WTC11 (cell line): ENCODE data around the gene CRY2. TPM values are rescaled to one million over a fixed set of nuclear protein-coding genes. Genes with fewer than 3 reads are reported as not detected.

Experiments used
- ATAC-seq: fragments of 200-7000 bp; cut with Tn5 transposase; 2 replicates; pipeline ENCODE4 v1.10.0; 2021; ENCODE audit warnings: mild to moderate bottlenecking, moderate library complexity
- CTCF ChIA-PET: fragments of 300-600 bp; sonication (Branson Sonifier 250); formaldehyde crosslinking; loops from one replicate; lab custom pipeline; 2021; ENCODE audit warnings: antibody characterized with exemption; lab: Charles Lee
- POLR2A ChIA-PET: fragments of 350-600 bp; sonication (Branson Sonifier 250); formaldehyde crosslinking; loops from one replicate; lab custom pipeline; 2021; ENCODE audit warnings: antibody characterized with exemption; lab: Charles Lee
- DNase-seq: peaks from one replicate; pipeline ENCODE4 v3.0.0; 2021; ENCODE audit warnings: low spot score
- H3K27ac Mint-ChIP-seq: 2 replicates; pipeline ENCODE4 v1.8.0; 2021; ENCODE audit warnings: mixed read lengths
- H3K27me3 Mint-ChIP-seq: 2 replicates; pipeline ENCODE4 v1.8.0; 2021; ENCODE audit warnings: low read depth, mild to moderate bottlenecking, moderate library complexity, mixed read lengths
- H3K36me3 Mint-ChIP-seq: 2 replicates; pipeline ENCODE4 v1.8.0; 2021; ENCODE audit warnings: mixed read lengths
- H3K4me1 Mint-ChIP-seq: 2 replicates; pipeline ENCODE4 v1.8.0; 2022; ENCODE audit warnings: mixed read lengths
- H3K4me3 Mint-ChIP-seq: 2 replicates; pipeline ENCODE4 v1.8.0; 2021; ENCODE audit warnings: mild to moderate bottlenecking, moderate library complexity, mixed read lengths
- H3K9me3 Mint-ChIP-seq: 2 replicates; pipeline ENCODE4 v1.8.0; 2021; ENCODE audit warnings: mixed read lengths
- FOXJ3 ChIP-seq: sonication (generic); formaldehyde crosslinking; IDR thresholded peaks from 2 replicates; pipeline ENCODE4 v1.9.0; 2021; ENCODE audit warnings: missing genetic modification reagents, mild to moderate bottlenecking, borderline replicate concordance
- GABPB1 ChIP-seq: sonication (generic); formaldehyde crosslinking; IDR thresholded peaks from 2 replicates; pipeline ENCODE4 v1.8.1; 2023; ENCODE audit warnings: mild to moderate bottlenecking, missing genetic modification reagents
- IRF2 ChIP-seq: sonication (generic); formaldehyde crosslinking; IDR thresholded peaks from 2 replicates; pipeline ENCODE4 v1.8.0; 2022; ENCODE audit warnings: low read depth, missing genetic modification reagents, borderline replicate concordance
- MYBL2 ChIP-seq: sonication (generic); formaldehyde crosslinking; IDR thresholded peaks from 2 replicates; pipeline ENCODE4 v1.8.1; 2023; ENCODE audit warnings: mild to moderate bottlenecking, moderate library complexity, missing genetic modification reagents
- OVOL2 ChIP-seq: fragments of 250-450 bp; sonication (Bioruptor Pico); IDR thresholded peaks from 2 replicates; pipeline ENCODE4 v1.9.0; 2021; ENCODE audit warnings: mild to moderate bottlenecking, borderline replicate concordance
- PRRX2 ChIP-seq: fragments of 250-450 bp; sonication (Bioruptor Pico); IDR thresholded peaks from 2 replicates; pipeline ENCODE4 v1.8.0; 2021; ENCODE audit warnings: mild to moderate bottlenecking
- SMAD3 ChIP-seq: sonication (generic); formaldehyde crosslinking; IDR thresholded peaks from 2 replicates; pipeline ENCODE4 v1.8.0; 2022; ENCODE audit warnings: missing genetic modification reagents, mild to moderate bottlenecking, borderline replicate concordance
- TCF7 ChIP-seq: sonication (generic); formaldehyde crosslinking; IDR thresholded peaks from 2 replicates; pipeline ENCODE4 v1.8.0; 2022; ENCODE audit warnings: mild to moderate bottlenecking, low read depth, missing genetic modification reagents, moderate library complexity
- TEAD4 ChIP-seq: sonication (generic); formaldehyde crosslinking; IDR thresholded peaks from 2 replicates; pipeline ENCODE4 v1.8.0; 2022; ENCODE audit warnings: mild to moderate bottlenecking, missing genetic modification reagents
- ZNF138 ChIP-seq: sonication (generic); formaldehyde crosslinking; conservative IDR thresholded peaks from 2 replicates; pipeline ENCODE4 v1.8.1; 2022; ENCODE audit warnings: mild to moderate bottlenecking, moderate library complexity, missing genetic modification reagents
- ZSCAN18 ChIP-seq: fragments of 250-450 bp; sonication (Bioruptor Pico); IDR thresholded peaks from 2 replicates; pipeline ENCODE4 v2.1.2; 2022; ENCODE audit warnings: mild to moderate bottlenecking, moderate library complexity
- total RNA-seq: library from RNA; stranded (reverse); gene quantifications from 3 replicates; pipeline ENCODE4 v1.2.3, GENCODE V29; 2021
- TF ChIP-seq, protein P1 (sequence below): sonication (generic); formaldehyde crosslinking; IDR thresholded peaks from 2 replicates; pipeline ENCODE4 v1.8.1; 2023; ENCODE audit warnings: mild to moderate bottlenecking, missing genetic modification reagents, moderate library complexity
- TF ChIP-seq, protein P2 (sequence below): sonication (generic); formaldehyde crosslinking; IDR thresholded peaks from 2 replicates; pipeline ENCODE4 v1.8.0; 2022; ENCODE audit warnings: mild to moderate bottlenecking, missing genetic modification reagents
- TF ChIP-seq, protein P3 (sequence below): fragments of 250-450 bp; sonication (Bioruptor Pico); IDR thresholded peaks from 2 replicates; pipeline ENCODE4 v1.9.0; 2021; ENCODE audit warnings: mild to moderate bottlenecking
- TF ChIP-seq, protein P4 (sequence below): sonication (generic); formaldehyde crosslinking; IDR thresholded peaks from 2 replicates; pipeline ENCODE4 v1.8.1; 2022; ENCODE audit warnings: low read depth, mild to moderate bottlenecking, moderate library complexity, missing genetic modification reagents, borderline replicate concordance
- TF ChIP-seq, protein P5 (sequence below): sonication (generic); formaldehyde crosslinking; IDR thresholded peaks from 2 replicates; pipeline ENCODE4 v1.8.1; 2022; ENCODE audit warnings: low read depth, missing genetic modification reagents, borderline replicate concordance
- TF ChIP-seq, protein P6 (sequence below): sonication (generic); formaldehyde crosslinking; IDR thresholded peaks from 2 replicates; pipeline ENCODE4 v1.8.1; 2023; ENCODE audit warnings: mild to moderate bottlenecking, missing genetic modification reagents, borderline replicate concordance

The CRY2 gene
- total RNA-seq, 1 experiment from 2014 or later, result 18.3 TPM

DNA sequence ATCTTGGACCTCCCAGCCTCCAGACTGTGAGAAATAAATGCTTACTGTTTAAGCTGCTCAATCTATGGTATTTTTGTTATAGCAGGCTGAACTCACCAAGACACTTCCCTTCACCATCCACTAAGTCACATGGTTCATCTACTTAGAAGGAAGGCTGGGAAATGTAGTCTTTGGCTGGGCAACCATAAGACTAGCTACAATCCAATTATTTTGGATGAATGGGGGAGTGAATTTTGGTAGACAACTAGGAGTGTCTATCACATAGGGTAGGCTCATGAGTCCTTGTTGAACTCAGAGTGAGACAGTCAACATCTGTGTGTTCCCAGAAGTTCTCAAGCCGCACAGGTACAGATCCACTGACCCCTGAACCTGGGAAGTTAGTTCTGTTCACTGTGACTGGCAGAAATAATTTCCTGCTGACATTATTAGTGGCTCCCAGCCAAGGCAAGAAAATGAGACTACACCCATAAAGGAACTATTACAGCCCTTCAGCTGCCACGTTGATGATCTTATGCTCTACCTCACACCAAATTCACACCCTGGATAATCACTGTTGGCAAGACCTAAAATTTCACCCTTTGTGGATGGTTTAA, 45.5 kb upstream of the CRY2 start:
- H3K9me3 Mint-ChIP-seq, result no peaks in the 10 kb centered on the region
- DNase-seq (no peak), ATAC-seq (no peak)
- no peak overlapping the region for H3K27ac Mint-ChIP-seq
- H3K4me1 Mint-ChIP-seq, result peaks cover 10% of the 10 kb centered on the region
- H3K36me3 Mint-ChIP-seq, result no peaks in the 10 kb centered on the region
- ChIA-PET CTCF (interaction anchor here (0.9 kb wide), 1 partner anchor 30 kb away, joined by 3 read pairs; no protein-coding TSS in a partner anchor), POLR2A (no interaction called here)
- H3K27me3 Mint-ChIP-seq, result peaks cover 28% of the 10 kb centered on the region
- TF ChIP-seq, protein P1, sequence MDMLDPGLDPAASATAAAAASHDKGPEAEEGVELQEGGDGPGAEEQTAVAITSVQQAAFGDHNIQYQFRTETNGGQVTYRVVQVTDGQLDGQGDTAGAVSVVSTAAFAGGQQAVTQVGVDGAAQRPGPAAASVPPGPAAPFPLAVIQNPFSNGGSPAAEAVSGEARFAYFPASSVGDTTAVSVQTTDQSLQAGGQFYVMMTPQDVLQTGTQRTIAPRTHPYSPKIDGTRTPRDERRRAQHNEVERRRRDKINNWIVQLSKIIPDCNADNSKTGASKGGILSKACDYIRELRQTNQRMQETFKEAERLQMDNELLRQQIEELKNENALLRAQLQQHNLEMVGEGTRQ, result peak; percentile 83
- TF ChIP-seq IRF2, result no peak
- TF ChIP-seq, protein P2, sequence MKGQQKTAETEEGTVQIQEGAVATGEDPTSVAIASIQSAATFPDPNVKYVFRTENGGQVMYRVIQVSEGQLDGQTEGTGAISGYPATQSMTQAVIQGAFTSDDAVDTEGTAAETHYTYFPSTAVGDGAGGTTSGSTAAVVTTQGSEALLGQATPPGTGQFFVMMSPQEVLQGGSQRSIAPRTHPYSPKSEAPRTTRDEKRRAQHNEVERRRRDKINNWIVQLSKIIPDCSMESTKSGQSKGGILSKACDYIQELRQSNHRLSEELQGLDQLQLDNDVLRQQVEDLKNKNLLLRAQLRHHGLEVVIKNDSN (CRISPR knock-in tag), result peak; percentile 82
- H3K4me3 Mint-ChIP-seq, result no peak overlapping the region

DNA sequence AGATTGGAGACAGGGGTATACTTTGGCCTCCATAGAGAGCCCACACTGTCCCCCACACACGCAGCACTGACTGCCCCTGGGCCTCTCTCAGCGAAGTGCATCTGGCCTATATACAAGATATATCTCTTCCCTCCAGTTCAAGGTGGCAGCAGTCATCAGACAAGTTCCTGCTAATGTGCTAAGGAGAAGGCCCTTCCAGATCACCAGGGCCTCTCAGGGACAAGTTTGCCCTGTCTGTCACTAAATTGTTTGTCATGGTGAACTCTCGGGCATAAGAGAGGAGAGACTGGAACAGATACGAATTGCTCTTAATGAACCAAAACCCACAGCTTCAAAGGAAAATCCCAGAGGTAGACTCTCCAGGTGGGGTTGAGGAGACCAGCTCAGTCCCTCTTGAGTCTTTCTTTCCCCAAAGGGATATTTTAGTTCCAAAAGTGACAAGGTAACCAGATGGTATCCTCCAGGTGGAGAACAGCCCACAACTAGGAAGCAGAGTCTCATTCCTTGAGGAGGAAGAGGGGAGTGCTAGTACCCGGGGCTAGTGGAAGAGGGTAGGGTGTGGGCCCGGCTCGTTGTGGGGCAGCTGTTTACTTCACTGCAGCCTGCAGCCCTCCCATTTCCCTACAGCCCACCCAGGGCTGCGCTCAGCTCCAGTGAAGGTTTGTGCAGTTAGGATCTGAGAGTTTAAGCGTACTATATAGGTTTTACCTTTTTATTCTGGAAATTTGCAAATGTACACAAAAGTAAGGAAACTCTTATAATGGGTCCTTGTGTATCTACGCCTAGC, 44.6 kb upstream of the CRY2 start:
- POLR2A ChIA-PET, result no interaction called here
- no peak overlapping the region for H3K27ac Mint-ChIP-seq
- H3K36me3 Mint-ChIP-seq, result no peaks in the 10 kb centered on the region
- H3K27me3 Mint-ChIP-seq, result peaks cover 28% of the 10 kb centered on the region
- no peak for TF ChIP-seq ZNF138 (CRISPR knock-in tag)
- no peak for TF ChIP-seq MYBL2 (CRISPR knock-in tag)
- TF ChIP-seq, protein P3, sequence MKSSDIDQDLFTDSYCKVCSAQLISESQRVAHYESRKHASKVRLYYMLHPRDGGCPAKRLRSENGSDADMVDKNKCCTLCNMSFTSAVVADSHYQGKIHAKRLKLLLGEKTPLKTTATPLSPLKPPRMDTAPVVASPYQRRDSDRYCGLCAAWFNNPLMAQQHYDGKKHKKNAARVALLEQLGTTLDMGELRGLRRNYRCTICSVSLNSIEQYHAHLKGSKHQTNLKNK (CRISPR knock-in tag), result no peak
- TF ChIP-seq TCF7 (CRISPR knock-in tag), result no peak
- TF ChIP-seq, protein P4, sequence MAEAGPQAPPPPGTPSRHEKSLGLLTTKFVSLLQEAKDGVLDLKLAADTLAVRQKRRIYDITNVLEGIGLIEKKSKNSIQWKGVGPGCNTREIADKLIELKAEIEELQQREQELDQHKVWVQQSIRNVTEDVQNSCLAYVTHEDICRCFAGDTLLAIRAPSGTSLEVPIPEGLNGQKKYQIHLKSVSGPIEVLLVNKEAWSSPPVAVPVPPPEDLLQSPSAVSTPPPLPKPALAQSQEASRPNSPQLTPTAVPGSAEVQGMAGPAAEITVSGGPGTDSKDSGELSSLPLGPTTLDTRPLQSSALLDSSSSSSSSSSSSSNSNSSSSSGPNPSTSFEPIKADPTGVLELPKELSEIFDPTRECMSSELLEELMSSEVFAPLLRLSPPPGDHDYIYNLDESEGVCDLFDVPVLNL (CRISPR knock-in tag), result no peak
- no peak for TF ChIP-seq FOXJ3 (CRISPR knock-in tag)
- no peak for TF ChIP-seq ZSCAN18 (CRISPR knock-in tag)
- TF ChIP-seq SMAD3 (CRISPR knock-in tag), result no peak
- TF ChIP-seq, protein P2 (CRISPR knock-in tag), result no peak
- TF ChIP-seq GABPB1 (CRISPR knock-in tag), result no peak
- TF ChIP-seq, protein P5, sequence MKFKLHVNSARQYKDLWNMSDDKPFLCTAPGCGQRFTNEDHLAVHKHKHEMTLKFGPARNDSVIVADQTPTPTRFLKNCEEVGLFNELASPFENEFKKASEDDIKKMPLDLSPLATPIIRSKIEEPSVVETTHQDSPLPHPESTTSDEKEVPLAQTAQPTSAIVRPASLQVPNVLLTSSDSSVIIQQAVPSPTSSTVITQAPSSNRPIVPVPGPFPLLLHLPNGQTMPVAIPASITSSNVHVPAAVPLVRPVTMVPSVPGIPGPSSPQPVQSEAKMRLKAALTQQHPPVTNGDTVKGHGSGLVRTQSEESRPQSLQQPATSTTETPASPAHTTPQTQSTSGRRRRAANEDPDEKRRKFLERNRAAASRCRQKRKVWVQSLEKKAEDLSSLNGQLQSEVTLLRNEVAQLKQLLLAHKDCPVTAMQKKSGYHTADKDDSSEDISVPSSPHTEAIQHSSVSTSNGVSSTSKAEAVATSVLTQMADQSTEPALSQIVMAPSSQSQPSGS, result no peak
- no peak for TF ChIP-seq PRRX2 (CRISPR knock-in tag)
- TF ChIP-seq OVOL2 (CRISPR knock-in tag), result no peak
- TF ChIP-seq TEAD4 (CRISPR knock-in tag), result no peak
- TF ChIP-seq, protein P6, sequence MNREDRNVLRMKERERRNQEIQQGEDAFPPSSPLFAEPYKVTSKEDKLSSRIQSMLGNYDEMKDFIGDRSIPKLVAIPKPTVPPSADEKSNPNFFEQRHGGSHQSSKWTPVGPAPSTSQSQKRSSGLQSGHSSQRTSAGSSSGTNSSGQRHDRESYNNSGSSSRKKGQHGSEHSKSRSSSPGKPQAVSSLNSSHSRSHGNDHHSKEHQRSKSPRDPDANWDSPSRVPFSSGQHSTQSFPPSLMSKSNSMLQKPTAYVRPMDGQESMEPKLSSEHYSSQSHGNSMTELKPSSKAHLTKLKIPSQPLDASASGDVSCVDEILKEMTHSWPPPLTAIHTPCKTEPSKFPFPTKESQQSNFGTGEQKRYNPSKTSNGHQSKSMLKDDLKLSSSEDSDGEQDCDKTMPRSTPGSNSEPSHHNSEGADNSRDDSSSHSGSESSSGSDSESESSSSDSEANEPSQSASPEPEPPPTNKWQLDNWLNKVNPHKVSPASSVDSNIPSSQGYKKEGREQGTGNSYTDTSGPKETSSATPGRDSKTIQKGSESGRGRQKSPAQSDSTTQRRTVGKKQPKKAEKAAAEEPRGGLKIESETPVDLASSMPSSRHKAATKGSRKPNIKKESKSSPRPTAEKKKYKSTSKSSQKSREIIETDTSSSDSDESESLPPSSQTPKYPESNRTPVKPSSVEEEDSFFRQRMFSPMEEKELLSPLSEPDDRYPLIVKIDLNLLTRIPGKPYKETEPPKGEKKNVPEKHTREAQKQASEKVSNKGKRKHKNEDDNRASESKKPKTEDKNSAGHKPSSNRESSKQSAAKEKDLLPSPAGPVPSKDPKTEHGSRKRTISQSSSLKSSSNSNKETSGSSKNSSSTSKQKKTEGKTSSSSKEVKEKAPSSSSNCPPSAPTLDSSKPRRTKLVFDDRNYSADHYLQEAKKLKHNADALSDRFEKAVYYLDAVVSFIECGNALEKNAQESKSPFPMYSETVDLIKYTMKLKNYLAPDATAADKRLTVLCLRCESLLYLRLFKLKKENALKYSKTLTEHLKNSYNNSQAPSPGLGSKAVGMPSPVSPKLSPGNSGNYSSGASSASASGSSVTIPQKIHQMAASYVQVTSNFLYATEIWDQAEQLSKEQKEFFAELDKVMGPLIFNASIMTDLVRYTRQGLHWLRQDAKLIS (CRISPR knock-in tag), result no peak
- 0 out of 2 replicates have a peak overlapping the region, but pooled peaks have one; percentile 38 for H3K4me3 Mint-ChIP-seq
- ATAC-seq (no peak), DNase-seq (no peak)
- CTCF ChIA-PET, result interaction anchor here (1.0 to 3.5 kb wide), 2 partner anchors 14 to 31 kb away, joined by 4 to 21 read pairs; no protein-coding TSS in a partner anchor
- H3K9me3 Mint-ChIP-seq, result no peaks in the 10 kb centered on the region
- peaks cover 14% of the 10 kb centered on the region for H3K4me1 Mint-ChIP-seq
